Measurements from ENCODE around the gene ALK. TPM values are rescaled to one million over a fixed set of nuclear protein-coding genes. Genes with fewer than 3 reads are reported as not detected.

ALK gene
- total RNA-seq, 1 experiment from 2014 or later, result not detected

DNA sequence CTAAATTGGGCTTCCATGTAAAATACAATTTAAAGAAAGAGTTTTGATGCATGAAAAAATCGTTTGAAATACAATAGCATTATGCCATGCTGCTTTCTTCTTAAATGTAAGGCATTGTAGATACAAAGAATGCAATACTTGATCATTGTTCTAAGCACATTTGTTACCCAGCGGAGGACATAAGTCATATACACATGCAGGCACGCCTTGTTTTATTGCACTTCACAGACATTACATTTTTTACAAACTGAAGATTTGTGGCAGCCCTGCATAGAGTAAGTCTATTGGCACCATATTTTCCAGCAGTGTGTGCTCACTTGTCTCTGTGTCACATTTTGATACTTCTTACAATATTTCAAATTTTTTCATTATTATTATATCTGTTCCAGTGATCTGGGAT lies 461.2 kb downstream of the ALK start:
- Histone ChIP-seq H4K20me1 (ENCODE audit: control insufficient read depth, insufficient read depth, insufficient read length) (no peaks in the 10 kb centered on the region), H3K4me2 (ENCODE audit: insufficient read depth, insufficient read length, low read length) (no peak overlapping the region), H3T11ph (ENCODE audit: low read length) (no peak overlapping the region), H2AFZ (ENCODE audit: low read length) (no peak overlapping the region), H2AK5ac (ENCODE audit: insufficient read length, low read length) (no peak overlapping the region), H3K27me3 (ENCODE audit: insufficient read depth, low read length) (no peaks in the 10 kb centered on the region), H2BK5ac (ENCODE audit: insufficient read length, low read length) (no peak overlapping the region), H3K14ac (ENCODE audit: insufficient read depth, low read length) (no peak overlapping the region), H3K9me3 (ENCODE audit: control insufficient read depth, low read depth, low read length) (no peaks in the 10 kb centered on the region), H2BK15ac (ENCODE audit: low read depth, low read length) (no peak overlapping the region), H3K18ac (ENCODE audit: insufficient read length, low read depth, low read length) (no peak overlapping the region), H3K4ac (ENCODE audit: low read depth, low read length) (no peak overlapping the region), H3K9ac (ENCODE audit: extremely low read depth, insufficient read length, low read length) (no peak overlapping the region), H4K8ac (replicated peaks; ENCODE audit: insufficient read length, low read depth, low read length) (no peak overlapping the region), H2BK120ac (ENCODE audit: low read depth, low read length, poor library complexity, severe bottlenecking) (no peak overlapping the region), H2BK20ac (ENCODE audit: low read depth, low read length, poor library complexity, severe bottlenecking) (no peak overlapping the region), H4K5ac (ENCODE audit: insufficient read length, low read depth, low read length) (no peak overlapping the region), H3K27ac (ENCODE audit: insufficient read length, low read depth, low read length) (no peak overlapping the region), H4K91ac (ENCODE audit: insufficient read length, low read depth, low read length) (no peak overlapping the region), H3K79me2 (ENCODE audit: insufficient read depth, low read length) (no peaks in the 10 kb centered on the region), H2BK12ac (ENCODE audit: insufficient read length, low read depth, low read length) (no peak overlapping the region), H3K79me1 (ENCODE audit: insufficient read depth, low read depth, low read length, poor library complexity, severe bottlenecking) (no peaks in the 10 kb centered on the region), H3K23me2 (ENCODE audit: insufficient read length, low read depth, low read length, poor library complexity, severe bottlenecking) (no peaks in the 10 kb centered on the region), H3K56ac (ENCODE audit: insufficient read length, low read depth, low read length) (no peak overlapping the region), H3K4me1 (ENCODE audit: insufficient read depth, low read length) (peaks cover 4% of the 10 kb centered on the region; the same call in 1 of the 2 replicates), H3K23ac (ENCODE audit: insufficient read length, low read depth, low read length) (no peak overlapping the region)
- Mint-ChIP-seq H3K27ac (no peak overlapping the region), H3K36me3 (ENCODE audit: insufficient read depth in 1 of 3, low read depth in 3 of 3) (no peaks in the 10 kb centered on the region), H3K4me1 (peaks cover 0 to 5% of the 10 kb centered on the region in 2 experiments; a peak in 3 of 4 replicates), H3K9me3 (no peaks in the 10 kb centered on the region), H3K4me3 (no peak overlapping the region), H3K27me3 (ENCODE audit: low read depth) (no peaks in the 10 kb centered on the region)
- no peak for DNase-seq
- no CpG with 5 or more reads among the region's 3 CpGs for WGBS (ENCODE audit: extremely low coverage, insufficient read length, low lambda C conversion rate)
- TF ChIP-seq, protein P1, sequence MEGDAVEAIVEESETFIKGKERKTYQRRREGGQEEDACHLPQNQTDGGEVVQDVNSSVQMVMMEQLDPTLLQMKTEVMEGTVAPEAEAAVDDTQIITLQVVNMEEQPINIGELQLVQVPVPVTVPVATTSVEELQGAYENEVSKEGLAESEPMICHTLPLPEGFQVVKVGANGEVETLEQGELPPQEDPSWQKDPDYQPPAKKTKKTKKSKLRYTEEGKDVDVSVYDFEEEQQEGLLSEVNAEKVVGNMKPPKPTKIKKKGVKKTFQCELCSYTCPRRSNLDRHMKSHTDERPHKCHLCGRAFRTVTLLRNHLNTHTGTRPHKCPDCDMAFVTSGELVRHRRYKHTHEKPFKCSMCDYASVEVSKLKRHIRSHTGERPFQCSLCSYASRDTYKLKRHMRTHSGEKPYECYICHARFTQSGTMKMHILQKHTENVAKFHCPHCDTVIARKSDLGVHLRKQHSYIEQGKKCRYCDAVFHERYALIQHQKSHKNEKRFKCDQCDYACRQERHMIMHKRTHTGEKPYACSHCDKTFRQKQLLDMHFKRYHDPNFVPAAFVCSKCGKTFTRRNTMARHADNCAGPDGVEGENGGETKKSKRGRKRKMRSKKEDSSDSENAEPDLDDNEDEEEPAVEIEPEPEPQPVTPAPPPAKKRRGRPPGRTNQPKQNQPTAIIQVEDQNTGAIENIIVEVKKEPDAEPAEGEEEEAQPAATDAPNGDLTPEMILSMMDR (conservative IDR thresholded peaks at IDR 0.05), result no peak
